ENCODE data around the gene FBXO10. TPM values are rescaled to one million over a fixed set of nuclear protein-coding genes. Genes with fewer than 3 reads are reported as not detected.

Gene FBXO10
- total RNA-seq, 4 donors from 2014 or later: 6.6 to 17.5 (median 12.2) TPM

- no peak overlapping the region for H3K4me3 ChIP-seq (replicated peaks in 1 of 3)
- H3K27ac ChIP-seq: no peak overlapping the region
- intact Hi-C loops (cut with DNase I): no loop called here
- H3K36me3 ChIP-seq: no peaks in the 10 kb centered on the region
- 80 to 85% methylated on average over 4 of the region's 4 CpGs for WGBS, 2 donors
- no peak for TF ChIP-seq CTCF (IDR thresholded peaks at IDR 0.05)
- TF ChIP-seq POLR2A (IDR thresholded peaks at IDR 0.05): no peak
- DNase-seq: no peak
- H3K4me1 ChIP-seq: no peaks in the 10 kb centered on the region
- H3K9me3 ChIP-seq: no peaks in the 10 kb centered on the region
- no peaks in the 10 kb centered on the region for H3K27me3 ChIP-seq
Measured at GRCh38 chr9:37622462-37622861, 46.3 kb upstream of the FBXO10 start.

GRCh38 chr9:37621273-37622121 lies 45.3 kb upstream of the FBXO10 start:
- H3K36me3 ChIP-seq: no peaks in the 10 kb centered on the region
- no peak overlapping the region for H3K27ac ChIP-seq
- H3K4me1 ChIP-seq: no peaks in the 10 kb centered on the region
- no peaks in the 10 kb centered on the region for H3K27me3 ChIP-seq
- 58 to 59% methylated on average over 9 of the region's 9 CpGs for WGBS, 2 donors
- H3K9me3 ChIP-seq: no peaks in the 10 kb centered on the region
- no peak for DNase-seq
- H3K4me3 ChIP-seq (replicated peaks in 1 of 3): no peak overlapping the region
- intact Hi-C loops (cut with DNase I): no loop called here
- TF ChIP-seq POLR2A (IDR thresholded peaks at IDR 0.05): no peak
- no peak for TF ChIP-seq CTCF (IDR thresholded peaks at IDR 0.05)

GRCh38 chr9:37620396-37620795 lies 44.2 kb upstream of the FBXO10 start:
- Histone ChIP-seq H3K27ac (no peak overlapping the region), H3K27me3 (no peaks in the 10 kb centered on the region), H3K36me3 (no peaks in the 10 kb centered on the region), H3K4me1 (no peaks in the 10 kb centered on the region), H3K9me3 (no peaks in the 10 kb centered on the region), H3K4me3 (replicated peaks in 1 of 3) (no peak overlapping the region)
- intact Hi-C loops (cut with DNase I): no loop called here
- TF ChIP-seq POLR2A (IDR thresholded peaks at IDR 0.05) (no peak), CTCF (IDR thresholded peaks at IDR 0.05) (no peak)
- DNase-seq: no peak
- WGBS, 2 donors: 93% methylated on average over 1 of the region's 1 CpG

GRCh38 chr9:37619806-37620205 lies 43.6 kb upstream of the FBXO10 start:
- H3K9me3 ChIP-seq: no peaks in the 10 kb centered on the region
- no peak for DNase-seq
- H3K36me3 ChIP-seq: no peaks in the 10 kb centered on the region
- WGBS, 2 donors: 62 to 84% methylated on average over 3 of the region's 3 CpGs
- no peaks in the 10 kb centered on the region for H3K27me3 ChIP-seq
- no peak overlapping the region for H3K27ac ChIP-seq
- intact Hi-C loops (cut with DNase I): no loop called here
- H3K4me3 ChIP-seq (replicated peaks in 1 of 3): no peak overlapping the region
- TF ChIP-seq CTCF (IDR thresholded peaks at IDR 0.05) (no peak), POLR2A (IDR thresholded peaks at IDR 0.05) (no peak)
- no peaks in the 10 kb centered on the region for H3K4me1 ChIP-seq

GRCh38 chr9:37618817-37619216 lies 42.6 kb upstream of the FBXO10 start:
- DNase-seq: no peak
- intact Hi-C loops (cut with DNase I): no loop called here
- Histone ChIP-seq H3K36me3 (no peaks in the 10 kb centered on the region), H3K4me1 (no peaks in the 10 kb centered on the region), H3K27me3 (no peaks in the 10 kb centered on the region), H3K4me3 (replicated peaks in 1 of 3) (no peak overlapping the region), H3K9me3 (no peaks in the 10 kb centered on the region), H3K27ac (no peak overlapping the region)
- 91 to 93% methylated on average over 4 of the region's 4 CpGs for WGBS, 2 donors
- no peak for TF ChIP-seq POLR2A (IDR thresholded peaks at IDR 0.05)
- no peak for TF ChIP-seq CTCF (IDR thresholded peaks at IDR 0.05)

Measured in thyroid gland (tissue), 4 donors.